GM18858 (cell line): ENCODE measurements around the gene UXS1.

Experiments used
- ATAC-seq: cut with Tn5 transposase; IDR thresholded peaks from one replicate; pipeline ENCODE4 v1.9.1; 2021; ENCODE audit not compliant: unreplicated experiment

Gene UXS1

DNA sequence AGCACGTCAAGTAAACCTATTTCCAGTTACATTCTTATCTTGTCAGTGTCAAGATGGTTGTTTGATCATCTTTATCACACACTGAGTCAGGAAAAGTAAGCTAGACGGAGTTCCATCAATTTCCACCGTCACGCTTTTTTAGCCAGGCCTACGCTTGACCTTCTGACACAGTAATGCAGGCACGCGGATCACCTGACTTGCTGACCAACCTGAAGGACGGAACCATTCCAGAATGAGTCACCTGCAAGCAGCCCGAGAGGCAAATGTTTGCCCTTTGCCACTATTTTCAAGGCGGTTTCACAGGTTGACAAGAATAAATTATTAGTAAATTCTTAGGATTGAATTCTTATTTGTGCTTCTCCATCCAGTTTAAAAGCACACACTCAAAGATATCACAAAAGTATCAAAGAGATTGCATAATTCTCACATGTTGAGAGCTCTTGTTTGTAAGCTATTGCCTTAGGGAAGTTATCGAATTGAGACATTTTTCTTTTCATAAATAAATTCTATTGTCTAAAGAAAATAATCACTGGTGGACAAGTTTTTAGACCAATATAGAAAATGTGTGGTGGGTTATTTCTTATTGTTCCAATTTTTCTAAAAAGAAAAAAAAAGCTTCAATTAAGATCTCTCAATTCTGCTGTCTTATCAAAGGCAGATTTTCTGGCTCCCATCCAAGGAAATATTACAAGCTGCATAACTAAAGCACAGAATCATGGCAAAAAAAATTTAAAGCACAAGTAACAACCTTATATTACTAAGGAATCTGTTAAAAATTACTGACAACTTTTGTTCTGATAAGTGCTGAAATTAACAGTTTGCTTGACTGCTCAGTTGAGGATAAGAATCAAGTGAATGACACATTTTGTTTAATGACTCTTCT lies 31.9 kb downstream of the UXS1 start:
- ATAC-seq: no peak

DNA sequence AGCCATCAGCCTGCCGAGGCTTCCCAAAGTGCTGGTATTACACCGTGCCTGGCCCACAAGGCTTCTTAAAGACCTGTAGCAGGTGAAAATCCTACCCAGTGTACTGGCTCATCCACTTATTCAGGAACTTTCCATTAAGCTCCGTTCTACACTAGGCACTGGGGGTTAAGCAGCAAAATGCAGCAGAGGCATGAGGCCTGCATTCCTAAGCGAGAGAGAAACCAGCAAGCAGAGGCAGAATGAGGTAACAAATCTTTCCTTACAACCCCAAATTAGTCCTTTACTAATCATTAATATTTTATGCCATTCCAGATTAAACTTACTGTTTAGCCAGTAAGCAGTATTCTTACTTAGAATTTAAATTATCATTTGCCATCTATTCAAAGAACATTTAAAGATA lies 32.8 kb downstream of the UXS1 start:
- ATAC-seq: no peak

- peak; percentile 44 for ATAC-seq
Observed at GRCh38 chr2:106160786-106161261, 33.3 kb downstream of the UXS1 start.

GRCh38 chr2:106159866-106160785 lies 34.0 kb downstream of the UXS1 start:
- ATAC-seq: no peak

DNA sequence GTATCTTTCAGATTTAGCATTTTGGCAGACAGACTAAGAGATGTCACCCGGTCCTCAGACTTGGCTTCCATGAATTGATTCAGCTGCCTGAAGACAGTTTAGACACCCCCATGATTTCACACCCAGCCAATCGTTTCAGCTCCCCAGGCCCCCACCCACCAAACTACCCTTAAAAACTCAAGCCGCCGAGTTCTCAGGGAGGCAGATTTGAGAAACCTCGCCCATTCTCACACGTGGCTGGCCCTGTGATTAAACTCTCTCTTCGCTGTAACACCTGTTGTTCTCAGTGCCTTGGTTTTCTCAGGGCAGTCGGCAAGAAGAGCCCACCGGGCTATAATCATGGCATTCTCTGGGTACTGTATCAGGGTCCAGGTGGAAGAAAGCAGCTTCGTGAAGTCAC lies 35.2 kb downstream of the UXS1 start:
- ATAC-seq: no peak

GRCh38 chr2:106158131-106158530 lies 36.0 kb downstream of the UXS1 start:
- no peak for ATAC-seq

DNA sequence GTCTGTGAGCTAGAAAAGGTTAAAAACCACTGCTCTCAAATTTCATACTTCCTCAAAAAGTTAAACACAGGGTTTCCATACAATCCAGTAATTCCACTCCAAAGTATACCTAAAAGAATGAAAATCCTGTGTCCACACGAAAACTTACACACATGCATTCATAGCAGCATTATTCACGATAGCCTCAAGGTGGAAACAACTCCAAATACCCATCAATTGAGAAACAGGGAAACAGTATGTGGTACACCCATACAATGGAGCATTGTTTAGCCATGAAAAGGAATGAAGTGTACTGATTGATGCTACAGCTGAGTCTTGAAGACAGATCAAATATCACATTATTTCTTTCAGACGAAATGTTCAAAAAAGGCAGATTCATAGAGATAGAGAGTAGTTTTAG lies 36.7 kb downstream of the UXS1 start:
- no peak for ATAC-seq

- ATAC-seq: no peak
Observed at GRCh38 chr2:106156305-106157296, 37.5 kb downstream of the UXS1 start.

- ATAC-seq: no peak
Observed at GRCh38 chr2:106153781-106154180, 40.3 kb downstream of the UXS1 start.

- no peak for ATAC-seq
Observed at GRCh38 chr2:106147665-106148064, 46.4 kb downstream of the UXS1 start.

DNA sequence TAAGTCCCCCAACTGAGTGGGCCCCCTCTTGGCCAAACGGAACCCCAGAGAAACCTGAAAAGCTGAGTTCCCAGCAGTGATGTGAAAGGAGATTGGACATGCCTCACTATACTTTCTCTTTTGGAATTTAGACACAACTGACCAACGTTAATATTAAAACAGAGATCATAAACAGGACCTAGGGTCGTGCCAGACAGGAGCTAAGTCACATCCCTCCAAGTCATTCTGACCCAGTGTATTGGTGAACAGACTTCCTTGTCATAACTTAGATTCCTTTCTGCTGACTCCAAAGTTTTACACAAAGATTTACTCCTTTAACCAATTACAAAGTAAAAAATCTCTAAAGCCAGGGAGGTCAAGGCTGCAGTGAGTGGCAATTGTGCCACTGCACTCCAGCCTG lies 46.9 kb downstream of the UXS1 start:
- no peak for ATAC-seq

- no peak for ATAC-seq
Observed at GRCh38 chr2:106144621-106145331, 49.3 kb downstream of the UXS1 start.

DNA sequence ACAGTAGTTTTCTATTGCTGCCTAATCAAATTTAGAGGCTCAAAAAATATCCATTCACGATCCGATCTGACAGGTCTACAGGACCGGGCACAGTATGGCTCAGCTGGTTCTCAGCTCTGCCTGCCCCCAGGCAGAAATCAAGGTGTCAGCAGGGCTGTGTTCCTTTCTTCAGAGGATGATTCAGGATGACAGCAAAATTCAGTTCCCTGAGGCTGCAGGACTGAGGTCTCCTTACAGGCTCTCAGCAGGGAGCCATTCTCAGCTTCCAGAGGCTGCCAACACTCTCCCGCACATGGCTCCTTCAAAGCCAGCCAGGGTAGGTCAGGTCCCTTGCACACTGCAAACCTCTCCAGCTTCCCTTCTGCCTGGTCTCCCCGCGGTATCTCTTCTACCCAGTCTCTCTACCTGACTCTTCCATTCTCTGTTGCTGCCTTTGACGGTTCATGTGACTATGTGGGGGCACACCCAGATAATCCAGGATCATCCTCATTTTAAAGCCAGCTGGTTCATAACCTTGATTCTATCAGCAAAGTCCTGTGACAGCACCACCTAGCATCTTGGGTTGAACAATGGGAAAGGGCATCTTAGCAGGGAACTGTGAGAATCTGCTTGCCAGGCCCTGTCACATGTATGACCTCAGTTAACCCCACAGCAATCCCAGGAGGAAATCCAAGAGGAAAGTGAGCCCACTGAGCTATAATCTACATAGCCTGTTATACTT lies 50.4 kb downstream of the UXS1 start:
- no peak for ATAC-seq

GRCh38 chr2:106142683-106143082 lies 51.4 kb downstream of the UXS1 start:
- no peak for ATAC-seq

GRCh38 chr2:106140913-106141312 lies 53.2 kb downstream of the UXS1 start:
- ATAC-seq: no peak

- ATAC-seq: no peak
Observed at GRCh38 chr2:106140113-106140512, 54.0 kb downstream of the UXS1 start.

GRCh38 chr2:106139238-106139935 lies 54.7 kb downstream of the UXS1 start:
- no peak for ATAC-seq

DNA sequence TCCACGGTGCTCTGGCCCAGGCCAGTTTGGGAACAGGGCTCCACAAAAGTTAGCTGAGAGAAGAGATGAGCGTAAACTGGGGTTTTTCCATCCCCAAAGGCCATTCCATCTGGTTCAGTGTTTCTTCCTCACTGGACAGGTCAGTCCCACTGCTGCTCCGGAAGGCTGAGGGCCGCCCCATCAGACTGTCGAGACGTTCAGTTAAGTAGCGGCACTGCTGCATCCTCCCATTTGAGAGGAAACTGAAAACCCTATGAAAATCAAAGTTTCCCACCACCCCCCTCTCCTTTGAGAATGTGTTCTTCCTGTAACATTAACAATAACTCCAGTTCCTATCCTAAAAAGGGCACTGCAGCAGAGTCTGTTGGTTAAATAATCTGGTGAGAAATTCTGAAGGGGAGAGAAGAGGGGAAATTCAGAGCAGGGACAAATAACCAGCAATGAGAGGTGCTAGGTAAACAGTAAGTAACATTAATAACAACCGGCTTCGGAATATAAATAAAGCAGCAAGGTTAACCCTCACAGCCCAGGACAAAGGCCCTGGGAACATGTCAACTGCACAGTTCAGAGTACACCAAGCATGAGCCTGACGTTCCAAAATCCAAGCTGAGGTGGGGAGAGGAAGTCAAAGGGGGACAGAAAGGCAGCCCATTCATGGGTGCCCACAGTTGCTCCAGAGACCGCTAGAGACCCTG lies 55.4 kb downstream of the UXS1 start:
- no peak for ATAC-seq
